RWPE1 (cell line): ENCODE results near the gene PRELID2.
"Not testable (repeated sequence)": the region's sequence is repeated elsewhere in the genome, so short reads cannot be mapped to it uniquely, and the experiment has no call there.

ENCODE experiments used
- CTCF ChIA-PET: fragments of 350-600 bp; sonication (Branson Sonifier 250); formaldehyde crosslinking; extraction: SDS; loops from one replicate; lab custom pipeline; 2021; lab: Yijun Ruan, JAX
- POLR2A ChIA-PET: fragments of 400-600 bp; formaldehyde crosslinking; extraction: SDS; loops from one replicate; lab custom pipeline; 2020; ENCODE audit warnings: antibody characterized with exemption; ENCODE audit not compliant: low non-redundant PET; lab: Yijun Ruan, JAX
- DNase-seq: peaks from one replicate; pipeline ENCODE4 v3.0.0; 2012; ENCODE audit warnings: low spot score
- H3K27ac ChIP-seq: fragments of 450-650 bp; 2 replicates; pipeline ENCODE4 v1.5.1; 2017
- CTCF ChIP-seq: fragments of 450-650 bp; conservative IDR thresholded peaks from 2 replicates; pipeline ENCODE4 v1.5.1; 2017; ENCODE audit warnings: low read depth, mild to moderate bottlenecking

The PRELID2 gene

GRCh38 chr5:145803112-145804004 is 31.8 kb downstream of the PRELID2 start:
- ChIA-PET CTCF (interaction anchor here (0.6 kb wide), 2 partner anchors 564 to 663 kb away, joined by 3 read pairs; no protein-coding TSS in a partner anchor), POLR2A (no interaction called here)
- H3K27ac ChIP-seq: no peak overlapping the region
- no peak for TF ChIP-seq CTCF
- no peak for DNase-seq

GRCh38 chr5:145801195-145801594 is 33.9 kb downstream of the PRELID2 start:
- DNase-seq: peak; percentile 24
- H3K27ac ChIP-seq: no peak overlapping the region
- POLR2A ChIA-PET: no interaction called here
- no peak for TF ChIP-seq CTCF
- CTCF ChIA-PET: no interaction called here

GRCh38 chr5:145800181-145800580 is 35.0 kb downstream of the PRELID2 start:
- H3K27ac ChIP-seq: no peak overlapping the region
- no peak for DNase-seq
- no peak for TF ChIP-seq CTCF
- ChIA-PET POLR2A (no interaction called here), CTCF (interaction anchor here (0.5 kb wide), 1 partner anchor 49 kb away, joined by 3 read pairs; no protein-coding TSS in a partner anchor)

GRCh38 chr5:145798503-145798902 is 36.6 kb downstream of the PRELID2 start:
- CTCF ChIA-PET, DNase-seq, POLR2A ChIA-PET, H3K27ac ChIP-seq: not testable (repeated sequence)

- CTCF ChIA-PET: no interaction called here
- no peak for DNase-seq
Measured at GRCh38 chr5:145797336-145797735, 37.8 kb downstream of the PRELID2 start.

GRCh38 chr5:145796318-145796717 is 38.8 kb downstream of the PRELID2 start:
- POLR2A ChIA-PET: no interaction called here
- TF ChIP-seq CTCF: no peak
- no peak for DNase-seq
- CTCF ChIA-PET: no interaction called here
- H3K27ac ChIP-seq: no peak overlapping the region

More at GRCh38 chr5:145797336-145797735, 37.8 kb downstream of the PRELID2 start:
- no peak for TF ChIP-seq CTCF
- no peak overlapping the region for H3K27ac ChIP-seq
- POLR2A ChIA-PET: no interaction called here

- DNase-seq: no peak
- TF ChIP-seq CTCF: no peak
- POLR2A ChIA-PET: no interaction called here
- H3K27ac ChIP-seq: no peak overlapping the region
- CTCF ChIA-PET: interaction anchor here (0.5 kb wide), 1 partner anchor 1957 kb away, joined by 3 read pairs; no protein-coding TSS in a partner anchor
Measured at GRCh38 chr5:145793574-145793973, 41.6 kb downstream of the PRELID2 start.
